Measurements from ENCODE around the gene RAP1A.

The RAP1A gene

GRCh38 chr1:111660204-111661150 is 40.9 kb downstream of the RAP1A start:
- TF ChIP-seq, protein P1, sequence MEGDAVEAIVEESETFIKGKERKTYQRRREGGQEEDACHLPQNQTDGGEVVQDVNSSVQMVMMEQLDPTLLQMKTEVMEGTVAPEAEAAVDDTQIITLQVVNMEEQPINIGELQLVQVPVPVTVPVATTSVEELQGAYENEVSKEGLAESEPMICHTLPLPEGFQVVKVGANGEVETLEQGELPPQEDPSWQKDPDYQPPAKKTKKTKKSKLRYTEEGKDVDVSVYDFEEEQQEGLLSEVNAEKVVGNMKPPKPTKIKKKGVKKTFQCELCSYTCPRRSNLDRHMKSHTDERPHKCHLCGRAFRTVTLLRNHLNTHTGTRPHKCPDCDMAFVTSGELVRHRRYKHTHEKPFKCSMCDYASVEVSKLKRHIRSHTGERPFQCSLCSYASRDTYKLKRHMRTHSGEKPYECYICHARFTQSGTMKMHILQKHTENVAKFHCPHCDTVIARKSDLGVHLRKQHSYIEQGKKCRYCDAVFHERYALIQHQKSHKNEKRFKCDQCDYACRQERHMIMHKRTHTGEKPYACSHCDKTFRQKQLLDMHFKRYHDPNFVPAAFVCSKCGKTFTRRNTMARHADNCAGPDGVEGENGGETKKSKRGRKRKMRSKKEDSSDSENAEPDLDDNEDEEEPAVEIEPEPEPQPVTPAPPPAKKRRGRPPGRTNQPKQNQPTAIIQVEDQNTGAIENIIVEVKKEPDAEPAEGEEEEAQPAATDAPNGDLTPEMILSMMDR (IDR thresholded peaks at IDR 0.05; ENCODE audit: control insufficient read depth, extremely low read depth, insufficient read depth), result no peak
- H3K4me3 ChIP-seq (ENCODE audit: low read depth, low read length), result no peak overlapping the region
- no peak for DNase-seq (ENCODE audit: low read depth)

DNA sequence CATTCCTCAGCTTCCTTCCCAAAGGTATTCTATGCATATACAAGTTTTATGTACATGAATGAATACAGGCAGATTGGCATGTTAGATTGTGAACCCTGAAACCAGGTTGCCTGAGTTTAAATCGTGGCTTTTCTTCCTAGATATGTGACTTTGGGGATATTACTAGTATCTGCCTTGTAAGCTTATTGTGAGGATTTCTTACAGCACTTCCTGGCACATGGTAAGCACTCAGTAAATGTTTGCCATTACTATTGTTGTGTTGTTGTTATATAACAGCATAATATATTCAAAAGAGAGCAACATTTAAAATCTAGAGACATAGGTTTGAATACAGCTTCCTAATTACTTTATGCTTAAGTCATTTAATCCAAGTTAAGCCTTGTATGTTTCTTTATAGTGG is 45.1 kb downstream of the RAP1A start:
- no peak overlapping the region for H3K4me3 ChIP-seq (ENCODE audit: low read depth, low read length)
- no peak for DNase-seq (ENCODE audit: low read depth)
- TF ChIP-seq, protein P1 (IDR thresholded peaks at IDR 0.05; ENCODE audit: control insufficient read depth, extremely low read depth, insufficient read depth), result no peak

DNA sequence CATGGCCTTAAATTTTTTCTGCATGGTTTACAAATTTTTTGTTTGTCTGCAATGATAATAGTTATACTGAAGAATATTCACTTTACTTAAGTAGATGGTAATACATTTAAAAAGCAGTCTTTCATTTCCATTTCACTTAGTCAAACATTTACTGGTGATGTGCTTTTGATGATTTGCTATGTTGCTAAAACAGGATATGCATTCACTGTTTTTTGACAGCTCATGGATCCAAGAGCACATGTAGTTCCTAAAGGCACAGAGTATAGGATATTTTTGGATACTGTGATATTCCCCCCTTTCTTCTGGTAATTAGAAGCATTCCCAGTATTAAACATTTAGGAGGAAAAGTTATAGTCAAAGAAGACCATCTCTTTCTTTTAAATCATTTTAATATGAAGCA is 45.9 kb downstream of the RAP1A start:
- no peak overlapping the region for H3K4me3 ChIP-seq (ENCODE audit: low read depth, low read length)
- TF ChIP-seq, protein P1 (IDR thresholded peaks at IDR 0.05; ENCODE audit: control insufficient read depth, extremely low read depth, insufficient read depth), result no peak
- DNase-seq (ENCODE audit: low read depth), result no peak

DNA sequence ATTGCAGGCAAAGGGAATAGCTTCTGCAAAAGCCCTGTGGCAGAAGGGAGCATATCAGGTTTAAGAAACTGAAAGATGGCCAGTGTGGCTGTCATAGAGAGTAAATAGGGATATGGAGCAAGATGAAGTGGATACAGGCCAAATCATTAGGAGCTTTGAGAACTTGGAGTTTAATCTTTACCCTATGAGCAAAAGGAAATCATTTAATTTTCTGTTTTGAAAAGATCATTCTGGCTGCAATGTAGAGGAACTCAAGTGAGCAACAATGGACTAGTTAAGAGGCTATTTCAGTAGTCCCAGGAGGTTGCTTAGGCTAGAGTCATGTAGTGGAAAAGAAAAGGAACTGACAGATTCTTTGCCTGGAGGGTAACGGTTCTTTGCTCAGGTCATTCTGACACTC is 47.2 kb downstream of the RAP1A start:
- TF ChIP-seq, protein P1 (IDR thresholded peaks at IDR 0.05; ENCODE audit: control insufficient read depth, extremely low read depth, insufficient read depth), result no peak
- no peak for DNase-seq (ENCODE audit: low read depth)
- H3K4me3 ChIP-seq (ENCODE audit: low read depth, low read length), result no peak overlapping the region

DNA sequence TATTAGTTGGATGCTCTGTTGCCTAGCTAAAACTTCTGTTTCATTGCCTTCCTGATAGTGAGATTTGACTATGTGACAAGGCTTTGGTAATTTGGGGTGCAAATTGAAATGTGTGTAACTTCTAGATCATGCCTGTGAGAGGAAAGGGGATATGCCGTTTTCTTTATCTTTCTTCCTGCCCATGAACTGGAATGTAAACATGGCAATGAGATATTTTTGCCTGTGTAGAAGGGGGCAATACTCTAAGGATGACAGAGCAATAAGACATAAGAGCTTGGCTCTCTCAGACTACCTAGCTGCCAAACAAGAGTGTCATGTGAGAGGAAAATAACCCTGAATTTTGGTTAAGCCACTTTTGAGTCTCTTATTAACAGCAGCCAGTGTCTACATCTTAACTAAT is 49.7 kb downstream of the RAP1A start:
- H3K4me3 ChIP-seq (ENCODE audit: low read depth, low read length), result no peak overlapping the region
- DNase-seq (ENCODE audit: low read depth), result no peak
- TF ChIP-seq, protein P1 (IDR thresholded peaks at IDR 0.05; ENCODE audit: control insufficient read depth, extremely low read depth, insufficient read depth), result no peak

- no peak overlapping the region for H3K4me3 ChIP-seq (ENCODE audit: low read depth, low read length)
- DNase-seq (ENCODE audit: low read depth), result no peak
- TF ChIP-seq, protein P1 (IDR thresholded peaks at IDR 0.05; ENCODE audit: control insufficient read depth, extremely low read depth, insufficient read depth), result no peak
These were observed 52.3 kb downstream of the RAP1A start for GRCh38 chr1:111671852-111672251.
